GM04503 (cell line): ENCODE data around the gene RC3H1.
"Not testable (repeated sequence)": the region's sequence is repeated elsewhere in the genome, so short reads cannot be mapped to it uniquely, and the experiment has no call there.

Experiments
- DNase-seq: peaks from one replicate; pipeline ENCODE4 v3.0.0-alpha.2; 2012; ENCODE audit warnings: low read depth

Gene RC3H1

DNA sequence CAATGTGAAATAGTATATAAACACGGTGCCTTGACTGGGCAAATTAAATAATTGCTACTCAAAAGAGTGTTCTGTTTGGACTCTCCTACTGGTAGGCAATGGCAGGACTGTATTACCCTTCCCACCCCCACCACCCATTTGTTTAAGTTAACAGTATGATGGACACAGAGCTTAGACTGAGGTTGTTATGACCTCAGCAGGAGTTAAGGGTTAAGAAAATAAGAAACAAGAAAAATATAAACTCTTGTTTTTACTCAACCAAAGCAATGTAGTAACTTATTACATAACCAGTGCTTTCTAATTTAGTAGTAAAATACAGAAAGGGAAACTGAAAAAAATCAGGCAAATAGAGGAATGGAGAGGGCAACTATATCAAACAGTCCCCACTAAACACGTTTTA lies 85.1 kb downstream of the RC3H1 start:
- DNase-seq = no peak

DNA sequence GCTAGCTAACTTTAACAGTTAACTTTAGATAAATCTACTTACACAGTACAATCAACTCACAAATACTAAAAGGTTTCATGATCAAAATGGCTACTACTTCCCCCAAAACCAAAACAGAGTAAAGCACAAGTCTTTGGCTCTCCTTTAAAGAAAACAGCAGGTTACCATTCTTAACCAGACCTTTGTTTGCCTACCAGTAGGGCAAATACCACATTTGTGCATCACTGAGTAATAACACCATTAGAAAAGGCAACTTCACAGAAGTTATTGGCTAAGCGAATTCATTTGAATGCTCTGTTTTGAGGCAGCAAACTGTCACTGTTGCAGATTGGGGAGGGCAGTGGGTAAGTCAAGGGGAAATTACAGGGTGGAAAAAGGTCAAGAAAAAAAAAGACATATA lies 87.7 kb downstream of the RC3H1 start:
- no peak for DNase-seq

DNA sequence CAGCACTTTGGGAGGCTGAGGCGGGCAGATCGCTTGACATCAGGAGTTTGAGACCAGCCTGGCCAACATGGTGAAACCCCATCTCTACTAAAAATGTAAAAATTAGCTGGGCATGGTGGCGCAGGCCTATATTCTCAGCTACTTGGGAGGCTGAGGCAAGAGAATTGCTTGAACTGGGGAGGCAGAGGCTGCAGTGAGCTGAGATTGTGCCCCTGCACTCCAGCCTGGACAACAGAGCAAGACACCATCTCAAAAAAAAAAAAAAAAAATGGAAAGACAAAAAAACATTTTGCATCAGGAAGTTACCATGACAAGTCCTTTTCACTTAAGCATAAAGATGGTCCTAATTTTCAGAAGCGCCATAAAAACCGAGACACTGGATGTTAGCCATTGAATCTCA lies 91.6 kb downstream of the RC3H1 start:
- not testable (repeated sequence) for DNase-seq

DNA sequence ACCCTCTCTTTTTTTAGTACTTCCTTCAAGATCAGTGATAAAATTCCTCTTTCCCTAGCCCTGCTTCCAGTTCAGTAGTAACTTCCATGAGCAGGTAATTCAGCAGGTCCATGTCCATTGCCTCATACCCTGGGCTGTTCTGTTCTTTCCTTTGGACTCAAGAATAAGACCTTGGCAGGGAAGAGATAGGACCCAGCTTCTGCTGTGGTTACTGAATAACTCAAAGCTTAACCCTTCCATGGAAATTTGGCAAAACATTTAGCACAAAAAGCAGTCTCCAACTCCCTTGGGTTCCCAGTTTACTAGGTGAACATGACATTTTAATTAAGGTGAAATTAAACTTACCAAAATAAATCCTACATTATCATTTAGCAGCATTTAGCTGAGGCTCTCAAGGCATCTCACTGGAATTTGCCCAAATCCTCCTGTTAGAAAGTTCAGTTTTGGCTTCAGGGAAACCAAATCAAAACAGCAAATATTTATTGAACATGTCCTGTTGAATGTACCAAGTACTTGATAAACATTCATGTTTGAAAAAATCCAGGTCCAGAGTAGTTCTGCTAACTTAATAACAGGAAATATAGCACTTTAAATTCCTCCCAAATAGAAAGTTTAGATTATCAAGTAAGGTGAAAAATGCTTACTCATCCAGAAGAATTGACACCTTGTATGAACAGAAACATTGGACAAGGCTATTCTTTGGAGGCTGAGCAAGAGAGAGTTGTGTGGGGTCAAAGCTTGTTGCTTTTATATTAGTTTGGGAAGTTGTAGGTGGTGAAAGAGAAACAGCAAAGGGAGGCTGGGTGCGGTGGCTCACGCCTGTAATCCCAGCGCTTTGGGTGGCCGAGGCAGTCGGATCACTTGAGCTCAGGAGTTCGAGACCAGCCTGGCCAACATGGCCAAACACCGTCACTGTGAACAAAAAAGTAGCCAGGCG lies 96.6 kb downstream of the RC3H1 start:
- DNase-seq = no peak

DNA sequence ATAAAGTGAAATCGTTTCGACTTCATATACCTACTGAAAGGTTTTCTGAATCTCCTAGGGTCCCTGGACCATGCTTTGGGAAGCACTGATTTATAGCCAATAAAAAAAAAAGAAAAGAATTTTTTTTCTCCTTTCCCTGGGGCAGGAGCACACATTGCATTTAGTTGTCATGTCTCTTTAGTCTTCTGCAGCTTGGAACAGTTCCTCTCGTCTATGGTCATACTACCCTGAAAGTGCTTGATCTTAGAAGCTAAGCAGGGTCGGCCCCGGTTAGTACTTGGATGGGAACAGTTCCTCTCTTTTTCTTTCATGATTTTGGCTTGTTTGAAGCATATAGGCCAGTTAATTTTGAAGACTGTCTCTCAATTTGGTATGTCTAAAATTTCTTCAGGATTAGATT lies 101.3 kb downstream of the RC3H1 start:
- DNase-seq = no peak

DNA sequence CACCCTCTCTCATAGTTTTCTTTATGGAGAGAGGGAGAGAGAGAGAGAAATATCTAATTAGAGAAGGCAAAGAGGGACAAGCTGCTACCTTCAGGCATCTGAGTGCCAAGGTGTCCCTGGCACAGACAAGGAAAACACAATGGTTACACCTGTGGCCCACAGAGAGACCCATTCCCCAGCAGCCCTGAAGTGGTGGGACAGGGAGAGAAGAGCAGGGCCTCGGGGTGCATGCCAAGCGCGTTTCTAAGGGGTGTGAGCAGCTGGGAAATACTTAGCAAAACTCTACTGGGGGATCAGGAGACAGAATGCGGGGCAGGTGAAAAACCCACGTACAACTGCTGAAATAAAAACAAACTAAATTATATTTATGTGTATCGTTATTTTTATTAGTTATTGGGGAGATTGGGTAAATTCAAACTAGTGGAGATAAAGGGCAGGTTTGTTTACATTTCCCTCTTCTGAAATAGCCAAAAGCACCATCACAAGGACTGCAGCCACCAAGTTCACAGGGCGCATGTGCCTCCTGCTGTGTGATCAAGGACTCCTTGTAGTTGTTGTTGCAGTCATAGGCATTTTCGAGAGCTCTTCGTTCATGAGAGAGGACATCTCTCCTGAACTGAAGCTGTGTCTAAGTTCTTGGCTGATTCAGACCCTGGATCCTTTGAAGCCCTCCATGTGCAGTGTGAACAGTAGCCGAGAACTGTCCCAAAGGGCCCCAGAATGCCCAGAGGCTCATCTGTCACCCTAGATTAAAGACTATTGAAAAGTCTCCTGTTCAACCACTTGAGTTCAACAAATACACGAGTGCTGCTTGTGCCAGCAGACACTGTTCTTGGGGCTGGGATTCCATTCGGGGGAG lies 104.3 kb downstream of the RC3H1 start:
- no peak for DNase-seq

DNA sequence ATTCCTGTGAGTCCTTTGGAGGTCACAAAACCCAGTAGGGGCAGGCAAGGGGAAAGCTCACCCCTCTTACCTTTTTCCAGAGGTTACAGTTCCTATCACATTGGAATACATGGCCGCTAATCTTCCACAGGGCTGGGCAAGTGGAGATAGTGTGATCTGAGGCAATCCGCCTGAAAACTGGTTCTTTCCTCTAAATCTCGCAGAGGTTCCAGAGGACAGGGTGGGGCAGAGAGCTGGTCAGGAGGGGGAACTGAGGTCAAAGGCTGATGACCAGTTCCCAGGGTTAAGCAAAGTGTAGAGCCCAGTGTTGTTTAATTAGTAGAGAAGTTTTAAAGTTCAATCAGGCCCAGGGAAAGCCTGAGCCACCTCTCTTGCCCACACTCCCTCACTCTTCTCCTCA lies 105.0 kb downstream of the RC3H1 start, which contains the start of gene SERPINC1:
Gene SERPINC1 (minus strand): TSS at position 179 of the 400 bp plus-strand sequence. CDS start 68 bp downstream, at position 111.
- DNase-seq = no peak

DNA sequence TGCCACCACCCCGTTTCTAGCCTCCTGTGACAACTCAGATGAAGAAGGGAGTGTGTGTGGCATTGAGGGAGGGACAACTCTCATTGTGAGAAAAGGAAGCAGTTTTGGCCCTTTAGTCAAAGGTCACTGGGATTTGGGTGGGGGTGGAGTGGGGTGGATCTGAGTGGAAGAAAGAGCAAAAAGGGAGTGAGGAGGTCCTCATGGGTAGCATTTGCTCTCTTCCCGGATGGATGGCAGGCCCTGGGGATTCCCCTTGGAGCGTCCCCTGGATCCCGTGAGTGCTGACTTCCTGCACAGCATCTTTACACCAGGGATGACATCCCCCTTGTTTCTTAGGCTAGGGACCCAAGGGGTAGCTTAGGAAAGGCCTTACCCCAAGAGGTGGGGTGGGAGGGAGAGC lies 105.5 kb downstream of the RC3H1 start:
- no peak for DNase-seq

DNA sequence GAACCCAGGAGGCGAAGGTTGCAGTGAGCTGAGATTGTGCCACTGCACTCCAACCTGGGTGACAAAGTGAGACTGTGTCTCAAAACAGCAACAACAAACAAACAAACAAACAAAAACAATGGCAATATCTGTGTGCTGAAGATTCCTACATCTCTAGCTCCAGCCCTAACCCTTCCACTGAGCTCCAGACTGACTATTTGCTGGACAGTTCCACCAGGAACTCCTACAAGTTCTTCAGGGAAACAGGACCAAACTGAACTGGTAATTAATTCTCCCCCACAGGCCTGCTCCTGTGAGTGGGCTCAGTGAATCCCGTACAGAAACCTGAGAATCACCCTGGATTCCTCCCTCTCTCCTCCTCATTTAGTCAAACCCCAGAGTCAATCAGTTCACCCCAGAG lies 106.6 kb downstream of the RC3H1 start:
- no peak for DNase-seq

DNA sequence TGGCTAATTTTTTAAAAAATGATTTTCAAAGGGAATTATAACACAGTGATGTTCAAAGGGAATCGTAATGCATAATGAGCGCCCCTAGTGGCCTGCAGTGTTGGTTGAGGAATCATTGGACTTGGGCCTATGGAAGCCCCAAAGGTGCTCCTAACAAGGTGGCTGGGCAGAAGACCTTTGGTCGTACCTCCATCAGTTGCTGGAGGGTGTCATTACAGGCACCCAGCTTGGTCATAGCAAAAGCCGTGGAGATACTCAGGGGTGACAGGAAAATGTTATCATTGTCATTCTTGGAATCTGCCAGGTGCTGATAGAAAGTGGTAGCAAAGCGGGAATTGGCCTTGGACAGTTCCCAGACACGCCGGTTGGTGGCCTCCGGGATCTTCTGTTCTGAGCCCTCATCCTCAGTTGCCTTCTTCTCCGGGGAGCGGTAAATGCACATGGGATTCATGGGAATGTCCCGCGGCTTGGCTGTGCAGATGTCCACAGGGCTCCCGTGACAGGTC lies 107.7 kb downstream of the RC3H1 start:
- no peak for DNase-seq

DNA sequence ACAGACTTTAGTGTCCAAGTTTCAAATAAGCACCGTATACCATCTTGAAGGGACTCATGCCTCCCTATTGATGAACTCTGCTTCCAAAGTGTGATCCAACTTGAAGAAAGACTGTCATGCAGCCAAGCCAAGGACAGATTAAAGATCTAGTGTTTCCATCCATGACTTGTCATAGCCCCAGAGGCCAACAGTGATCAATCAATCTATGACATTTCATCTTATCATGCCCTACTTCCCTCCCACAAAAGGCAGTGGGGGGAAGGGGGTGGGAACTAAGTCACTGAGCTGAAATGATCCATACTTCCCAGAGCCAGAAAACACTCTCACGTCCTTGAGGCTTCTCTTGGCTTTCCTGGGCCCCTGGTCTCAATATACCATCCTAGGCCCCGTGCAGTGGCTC lies 109.0 kb downstream of the RC3H1 start:
- no peak for DNase-seq

DNA sequence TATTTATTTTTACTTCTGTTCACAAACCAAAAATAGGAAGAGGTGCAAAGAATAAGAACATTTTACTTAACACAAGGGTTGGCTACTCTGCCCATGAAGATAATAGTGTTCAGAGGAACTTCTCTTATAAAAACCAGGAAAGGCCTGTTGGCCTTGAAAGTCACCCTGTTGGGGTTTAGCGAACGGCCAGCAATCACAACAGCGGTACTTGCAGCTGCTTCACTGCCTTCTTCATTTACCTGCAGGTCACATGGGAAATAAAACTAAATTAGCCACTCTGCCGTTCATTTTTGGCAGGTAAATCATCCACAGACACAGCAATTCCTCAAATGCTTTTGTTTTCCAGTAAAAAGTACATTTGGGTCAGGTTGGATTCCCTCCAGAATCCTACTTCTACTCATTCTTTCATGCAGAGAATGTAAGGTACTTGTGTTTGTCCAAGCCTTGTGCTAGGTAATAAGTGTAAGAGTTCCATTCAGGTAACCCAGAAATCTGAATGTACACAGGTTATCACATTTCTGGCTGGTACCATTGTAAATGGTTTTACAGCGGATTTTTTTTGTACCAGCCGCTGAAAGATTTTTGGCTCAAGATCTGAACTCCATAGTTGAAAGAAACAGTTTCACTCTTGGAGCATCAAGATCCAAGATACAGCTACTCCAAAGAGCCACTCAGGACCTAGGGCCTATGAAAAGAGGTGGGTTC lies 118.2 kb downstream of the RC3H1 start:
- no peak for DNase-seq

DNA sequence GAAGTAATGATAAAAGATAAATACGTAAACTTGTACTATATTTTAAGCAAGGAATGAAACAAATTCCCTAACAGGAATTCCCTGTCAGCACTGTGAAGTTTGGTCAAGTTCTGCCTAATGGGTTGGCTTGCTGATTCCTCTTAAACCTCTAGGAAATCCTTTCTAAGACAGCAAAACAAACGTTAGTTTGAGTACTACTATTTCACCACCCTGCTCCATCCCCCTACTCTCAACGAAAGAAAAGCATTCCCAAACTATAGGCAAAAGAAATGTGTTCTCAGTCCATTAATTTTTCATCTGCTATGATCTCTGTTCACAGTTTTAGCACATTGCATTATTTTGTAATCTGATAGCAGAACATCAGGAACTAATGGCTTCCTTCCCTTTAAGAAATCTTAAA lies 121.2 kb downstream of the RC3H1 start:
- DNase-seq = no peak

DNA sequence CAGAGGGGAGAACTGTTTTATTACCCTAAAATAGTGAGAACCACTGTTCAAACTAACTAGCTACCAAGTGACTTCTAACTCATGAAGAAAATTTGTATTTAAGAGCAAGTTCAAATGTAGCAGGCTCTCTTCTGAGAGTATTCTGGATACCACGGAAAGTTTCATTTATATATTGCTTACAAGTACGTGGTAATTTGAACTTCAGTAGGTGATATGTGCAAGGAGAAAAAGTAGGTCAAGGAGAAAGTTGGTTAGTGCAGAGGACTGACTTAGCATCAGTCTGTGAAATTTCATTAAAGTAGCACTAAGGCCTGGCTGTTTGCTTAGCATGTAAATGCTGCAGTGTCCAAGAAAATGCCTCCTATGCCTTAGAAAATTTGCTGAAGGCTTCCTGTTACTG lies 121.7 kb downstream of the RC3H1 start:
- no peak for DNase-seq

DNA sequence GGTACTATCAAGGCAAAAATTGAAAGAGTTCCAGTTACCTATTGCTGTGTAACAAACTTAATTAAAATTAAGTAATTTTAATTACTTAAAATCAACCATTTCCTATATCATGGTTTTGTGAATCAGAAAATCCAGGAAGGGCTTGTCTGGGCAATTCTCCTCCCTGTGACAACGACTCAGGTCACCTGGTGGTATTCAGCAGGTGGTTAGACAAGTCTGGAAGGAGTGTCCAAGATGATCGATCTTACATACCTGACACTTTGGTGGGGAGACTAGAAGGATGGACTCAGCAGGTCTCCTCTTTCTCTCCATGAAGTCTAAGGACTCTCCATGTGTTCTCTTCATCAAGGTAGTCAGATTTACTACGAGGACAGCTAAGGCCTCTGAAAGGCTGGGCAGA lies 128.0 kb downstream of the RC3H1 start:
- no peak for DNase-seq

DNA sequence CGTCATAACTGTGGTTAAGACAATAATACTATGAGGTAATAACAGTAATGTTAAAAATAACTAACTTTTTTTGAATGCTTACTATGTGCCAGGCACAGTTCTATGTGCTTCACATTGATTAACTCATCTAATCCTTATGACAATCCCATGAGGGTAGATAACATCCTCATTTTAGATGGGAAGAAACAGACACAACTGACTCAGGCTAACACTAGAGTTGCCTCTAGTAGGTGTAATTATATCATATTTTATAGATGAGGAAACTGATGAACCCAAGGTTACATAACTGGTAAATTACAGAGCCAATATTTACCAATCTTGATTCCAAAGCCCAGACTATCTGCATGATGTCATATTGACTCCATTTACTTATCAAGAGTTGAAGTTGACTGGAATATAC lies 128.5 kb downstream of the RC3H1 start:
- DNase-seq = no peak

DNA sequence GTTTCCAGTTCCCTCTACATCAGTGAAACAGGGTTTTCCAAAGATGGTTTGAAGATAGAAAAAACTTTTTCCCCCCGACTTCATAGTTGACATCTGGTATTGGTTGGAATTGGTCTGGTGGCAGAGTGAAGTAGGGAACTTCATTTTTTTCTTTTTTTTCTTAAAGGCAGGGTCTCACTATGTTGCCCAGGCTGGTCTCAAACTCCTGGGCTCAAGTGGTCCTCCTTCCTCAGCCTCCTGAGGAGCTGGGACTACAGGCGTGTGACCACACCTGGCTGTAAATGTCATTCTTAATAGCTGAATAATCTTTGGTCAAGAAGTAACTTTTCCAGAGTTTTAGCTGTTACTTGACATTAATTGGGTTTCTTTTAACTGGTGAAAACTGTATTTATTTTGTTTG lies 132.3 kb downstream of the RC3H1 start:
- DNase-seq = no peak

DNA sequence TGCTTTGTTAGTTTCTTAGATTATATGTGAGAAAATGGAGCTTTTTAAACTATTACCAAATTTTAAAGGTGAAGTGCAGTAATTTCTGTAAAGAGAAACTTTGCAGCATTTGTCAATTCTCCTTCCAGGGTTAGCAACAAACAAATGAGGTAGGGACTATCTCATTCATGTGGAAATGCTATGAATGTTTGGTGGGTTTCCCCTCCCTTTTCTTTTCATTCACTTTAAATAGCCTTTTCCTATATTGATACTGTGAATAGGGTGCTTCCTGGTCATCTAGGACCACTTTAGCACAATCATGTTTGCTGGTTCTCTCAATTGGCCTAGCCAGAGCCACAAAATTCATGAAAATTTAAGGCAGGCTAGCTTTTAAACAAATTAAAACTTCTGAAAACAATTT lies 133.4 kb downstream of the RC3H1 start:
- DNase-seq = no peak

DNA sequence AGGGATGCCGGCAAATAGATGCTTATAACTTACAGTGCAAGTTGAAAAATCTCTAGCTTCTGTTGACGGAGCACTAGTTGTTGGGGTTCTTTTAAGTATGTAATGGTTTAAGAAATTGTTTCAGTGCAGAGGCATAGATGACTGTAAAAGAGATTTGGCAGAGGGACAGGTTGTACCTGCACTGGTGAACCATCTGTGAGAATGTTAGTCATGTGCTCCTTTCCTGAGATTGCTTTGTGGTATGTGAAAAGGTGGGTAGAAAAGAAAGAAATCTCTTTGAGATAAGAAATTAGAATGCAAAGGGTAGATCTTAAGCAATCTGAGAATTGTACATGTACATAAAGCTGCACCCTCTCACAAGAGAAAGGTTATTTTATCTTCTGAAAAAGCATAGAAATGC lies 134.5 kb downstream of the RC3H1 start:
- DNase-seq = no peak

DNA sequence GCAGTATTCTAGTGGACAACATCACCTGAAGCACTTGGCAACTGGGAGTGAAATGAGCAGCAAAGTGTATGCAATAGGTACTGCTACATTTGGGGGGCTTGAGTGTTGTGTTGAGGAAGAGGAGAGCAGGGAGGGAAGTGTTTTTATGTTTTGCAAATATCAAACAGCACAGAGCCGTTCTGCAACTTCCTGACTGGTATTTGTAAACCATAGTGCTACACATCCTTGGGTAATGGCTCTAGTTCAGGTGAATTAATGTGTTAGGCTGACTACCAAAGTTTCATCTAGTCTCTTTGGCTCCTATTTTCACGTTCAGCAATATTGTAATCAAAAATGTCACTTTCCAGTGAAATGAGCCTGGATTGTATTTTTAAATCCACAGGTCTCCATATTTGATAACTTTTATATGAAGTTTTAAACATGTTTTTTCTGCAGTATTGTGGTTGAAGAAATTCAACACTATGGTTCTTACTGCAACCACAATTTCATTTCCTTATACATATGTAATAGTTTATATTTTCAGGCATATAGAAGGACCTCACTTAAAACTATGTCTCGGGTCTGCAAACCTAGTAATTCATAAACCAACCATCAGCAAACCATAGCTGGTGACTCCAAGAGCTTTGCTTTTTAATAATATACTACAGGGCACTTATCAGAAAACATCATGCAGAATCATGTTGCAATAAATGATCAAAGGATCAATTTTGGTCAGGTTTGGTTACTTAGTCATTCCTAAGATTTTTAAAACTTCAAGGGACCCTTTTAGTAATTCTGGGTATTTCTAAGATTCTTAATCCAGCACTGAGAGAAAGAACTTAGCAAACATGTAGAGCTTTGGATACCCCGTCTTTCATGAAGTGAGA lies 135.2 kb downstream of the RC3H1 start:
- DNase-seq = no peak

DNA sequence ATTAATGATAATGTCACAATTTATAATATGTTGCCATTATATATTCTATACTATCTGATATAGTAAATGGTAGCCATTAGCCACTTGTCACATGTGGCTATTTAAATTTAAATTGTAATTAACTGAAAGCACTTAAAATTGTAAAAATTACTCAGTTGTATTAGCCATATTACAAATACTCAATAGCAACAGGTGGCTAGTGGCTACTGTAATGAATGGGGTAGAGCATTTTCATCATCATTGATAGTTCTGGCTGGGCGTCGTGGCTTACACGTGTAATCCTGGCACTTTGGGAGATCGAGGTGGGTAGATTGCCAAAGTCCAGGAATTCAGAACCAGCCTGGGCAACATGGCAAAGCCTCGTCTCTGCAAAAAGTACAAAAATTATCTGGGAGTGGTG lies 137.5 kb downstream of the RC3H1 start:
- DNase-seq = no peak
